ENCODE results near the gene SHBG. TPM values are rescaled to one million over a fixed set of nuclear protein-coding genes. Genes with fewer than 3 reads are reported as not detected.

Gene SHBG
- total RNA-seq, 2 experiments from 2014 or later: not detected

DNA sequence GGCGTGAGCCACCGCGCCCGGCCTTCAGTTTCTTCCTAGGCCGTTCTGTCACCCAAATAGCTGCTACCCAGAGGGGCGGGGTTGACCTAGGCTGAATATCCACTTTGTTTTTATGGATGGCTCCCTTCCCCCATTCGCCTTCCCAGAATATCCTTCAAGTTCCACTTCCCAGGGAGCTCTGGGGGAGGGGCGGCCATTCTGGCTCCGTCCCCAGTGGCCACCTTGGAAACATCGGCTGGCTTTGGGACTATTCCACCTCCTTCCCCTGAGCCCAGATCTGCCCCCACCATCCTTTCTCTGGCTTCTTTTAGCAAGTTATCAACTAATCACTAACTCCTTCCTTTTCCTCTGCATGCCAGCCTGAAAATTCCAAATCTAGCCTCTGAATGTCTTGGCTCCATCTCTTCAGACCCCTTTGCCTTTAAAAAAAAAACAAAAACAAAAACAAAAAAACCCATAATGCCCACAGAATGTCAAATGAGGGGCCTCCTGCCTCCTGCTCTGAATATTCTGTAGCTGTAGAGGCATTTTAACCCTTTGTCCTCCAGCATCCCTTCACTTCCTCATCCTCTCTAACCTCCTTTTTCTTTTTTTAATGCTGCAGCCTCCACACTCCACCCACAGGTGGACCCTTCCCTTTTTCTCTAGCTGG lies 27.1 kb downstream of the SHBG start:
- CTCF ChIA-PET: interaction anchor here (3.3 kb wide), 1 partner anchor 16 kb away, joined by 17 read pairs; no protein-coding TSS in a partner anchor
- H3K27me3 Mint-ChIP-seq: peaks cover 13% of the 10 kb centered on the region
- no peak overlapping the region for H3K27ac Mint-ChIP-seq

DNA sequence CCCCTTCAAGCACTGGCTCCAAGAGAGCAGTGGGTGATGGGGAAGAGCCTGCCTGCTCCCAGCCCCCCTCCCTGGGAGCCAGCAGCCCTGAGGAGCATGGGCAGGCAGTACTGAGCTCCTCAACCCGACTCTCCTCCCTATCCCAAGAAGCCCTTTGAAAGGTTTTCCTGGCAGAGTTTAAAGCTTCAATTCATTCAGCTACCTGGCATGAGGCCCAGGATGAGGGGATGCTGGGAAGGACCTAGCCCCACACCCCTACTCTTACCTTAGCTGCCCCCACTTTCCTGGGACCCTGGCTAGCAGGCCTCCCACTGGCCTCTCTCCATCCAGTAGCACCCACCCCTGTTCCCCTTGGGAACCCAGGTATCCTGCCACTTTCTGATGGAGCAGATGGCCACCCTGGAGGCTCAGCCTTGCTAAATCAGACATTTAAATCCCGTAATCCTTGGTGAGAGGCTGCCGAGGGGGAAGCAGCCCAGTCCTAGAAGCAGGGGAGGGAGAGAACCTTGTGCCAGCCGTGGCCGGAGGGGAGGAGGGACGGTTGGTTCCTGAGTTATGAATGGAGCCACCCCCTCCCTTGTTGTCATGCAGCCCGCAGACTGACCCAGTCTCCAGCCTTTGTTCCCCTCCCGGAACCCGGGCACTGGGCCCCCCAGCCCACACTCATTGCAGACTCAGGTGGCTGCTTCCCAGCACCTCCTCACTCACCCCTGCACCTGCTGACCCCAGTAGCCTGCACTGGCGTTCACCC lies 37.9 kb downstream of the SHBG start:
- no peaks in the 10 kb centered on the region for H3K4me1 Mint-ChIP-seq (ENCODE audit: low read depth)
- peaks cover 23% of the 10 kb centered on the region for H3K36me3 Mint-ChIP-seq (ENCODE audit: low read depth)
- H3K27ac Mint-ChIP-seq: no peak overlapping the region
- no peaks in the 10 kb centered on the region for H3K27me3 Mint-ChIP-seq
- intact Hi-C loops (cut with micrococcal nuclease): no loop called here
- H3K9me3 Mint-ChIP-seq: no peaks in the 10 kb centered on the region
- TF ChIP-seq, protein P1, sequence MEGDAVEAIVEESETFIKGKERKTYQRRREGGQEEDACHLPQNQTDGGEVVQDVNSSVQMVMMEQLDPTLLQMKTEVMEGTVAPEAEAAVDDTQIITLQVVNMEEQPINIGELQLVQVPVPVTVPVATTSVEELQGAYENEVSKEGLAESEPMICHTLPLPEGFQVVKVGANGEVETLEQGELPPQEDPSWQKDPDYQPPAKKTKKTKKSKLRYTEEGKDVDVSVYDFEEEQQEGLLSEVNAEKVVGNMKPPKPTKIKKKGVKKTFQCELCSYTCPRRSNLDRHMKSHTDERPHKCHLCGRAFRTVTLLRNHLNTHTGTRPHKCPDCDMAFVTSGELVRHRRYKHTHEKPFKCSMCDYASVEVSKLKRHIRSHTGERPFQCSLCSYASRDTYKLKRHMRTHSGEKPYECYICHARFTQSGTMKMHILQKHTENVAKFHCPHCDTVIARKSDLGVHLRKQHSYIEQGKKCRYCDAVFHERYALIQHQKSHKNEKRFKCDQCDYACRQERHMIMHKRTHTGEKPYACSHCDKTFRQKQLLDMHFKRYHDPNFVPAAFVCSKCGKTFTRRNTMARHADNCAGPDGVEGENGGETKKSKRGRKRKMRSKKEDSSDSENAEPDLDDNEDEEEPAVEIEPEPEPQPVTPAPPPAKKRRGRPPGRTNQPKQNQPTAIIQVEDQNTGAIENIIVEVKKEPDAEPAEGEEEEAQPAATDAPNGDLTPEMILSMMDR (IDR thresholded peaks at IDR 0.05): no peak
- no peak overlapping the region for H3K4me3 Mint-ChIP-seq
- no peak for ATAC-seq
- CTCF ChIA-PET: interaction anchor here (1.6 kb wide), 1 partner anchor 9 kb away, joined by 3 read pairs; no protein-coding TSS in a partner anchor
- POLR2A ChIA-PET: interaction anchor here (0.6 to 1.3 kb wide), 5 partner anchors 13 to 79 kb away, joined by 3 to 5 read pairs (median 3); partner anchors contain the start of gene ATP1B2
- no peak for DNase-seq

More for the DNA sequence above, 27.1 kb downstream of the SHBG start:
- POLR2A ChIA-PET: interaction anchor here (0.9 kb wide), 1 partner anchor 33 kb away, joined by 3 read pairs; no protein-coding TSS in a partner anchor
- Mint-ChIP-seq H3K4me1 (ENCODE audit: low read depth) (no peaks in the 10 kb centered on the region), H3K36me3 (ENCODE audit: low read depth) (no peaks in the 10 kb centered on the region), H3K4me3 (no peak overlapping the region), H3K9me3 (no peaks in the 10 kb centered on the region)
- TF ChIP-seq, protein P1 (IDR thresholded peaks at IDR 0.05): no peak
- intact Hi-C loops (cut with micrococcal nuclease): no loop called here
- ATAC-seq (no peak), DNase-seq (no peak)

DNA sequence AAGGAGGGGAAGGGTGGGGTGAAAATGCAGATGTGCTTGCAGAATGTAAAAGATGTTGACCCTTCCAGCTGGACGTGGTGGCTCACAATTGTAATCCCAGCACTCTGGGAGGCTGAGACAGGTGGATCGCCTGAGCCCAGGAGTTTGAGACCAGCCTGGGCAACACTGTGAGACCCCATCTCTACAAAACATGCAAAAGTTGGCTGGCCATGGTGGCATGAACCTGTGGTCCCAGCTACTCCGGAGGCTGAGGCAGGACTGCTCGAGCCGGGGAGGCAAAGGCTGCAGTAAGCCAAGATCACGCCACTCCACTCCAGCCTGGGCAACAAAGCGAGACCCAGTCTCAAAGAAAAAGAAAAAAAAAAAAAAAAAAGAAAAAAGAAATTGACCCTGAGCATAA lies 38.5 kb downstream of the SHBG start:
- Mint-ChIP-seq H3K27ac (no peak overlapping the region), H3K36me3 (ENCODE audit: low read depth) (peaks cover 29% of the 10 kb centered on the region), H3K4me3 (no peak overlapping the region), H3K27me3 (no peaks in the 10 kb centered on the region), H3K4me1 (ENCODE audit: low read depth) (no peaks in the 10 kb centered on the region), H3K9me3 (peaks cover 2% of the 10 kb centered on the region)
- ATAC-seq (no peak), DNase-seq (no peak)
- ChIA-PET CTCF (interaction anchor here (1.1 kb wide), 1 partner anchor 36 kb away, joined by 3 read pairs; no protein-coding TSS in a partner anchor), POLR2A (interaction anchor here (11.2 kb wide), 1 partner anchor 18 kb away, joined by 78 read pairs; the partner anchor contains the start of genes TP53 and WRAP53)
- intact Hi-C loops (cut with micrococcal nuclease): no loop called here
- TF ChIP-seq, protein P1 (IDR thresholded peaks at IDR 0.05): no peak

DNA sequence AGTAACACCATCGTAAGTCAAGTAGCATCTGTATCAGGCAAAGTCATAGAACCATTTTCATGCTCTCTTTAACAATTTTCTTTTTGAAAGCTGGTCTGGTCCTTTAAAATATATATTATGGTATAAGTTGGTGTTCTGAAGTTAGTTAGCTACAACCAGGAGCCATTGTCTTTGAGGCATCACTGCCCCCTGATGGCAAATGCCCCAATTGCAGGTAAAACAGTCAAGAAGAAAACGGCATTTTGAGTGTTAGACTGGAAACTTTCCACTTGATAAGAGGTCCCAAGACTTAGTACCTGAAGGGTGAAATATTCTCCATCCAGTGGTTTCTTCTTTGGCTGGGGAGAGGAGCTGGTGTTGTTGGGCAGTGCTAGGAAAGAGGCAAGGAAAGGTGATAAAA lies 43.3 kb downstream of the SHBG start:
- TF ChIP-seq, protein P1 (IDR thresholded peaks at IDR 0.05): peak; percentile 65
- no peak overlapping the region for H3K4me3 Mint-ChIP-seq
- POLR2A ChIA-PET: interaction anchor here (0.8 to 11.2 kb wide), 4 partner anchors 13 to 43 kb away, joined by 3 to 78 read pairs (median 6); partner anchors contain the start of genes SHBG, TP53 and WRAP53
- ATAC-seq (no peak), DNase-seq (peak; percentile 79)
- no peaks in the 10 kb centered on the region for H3K4me1 Mint-ChIP-seq (ENCODE audit: low read depth)
- CTCF ChIA-PET: interaction anchor here (0.7 to 2.9 kb wide), 24 partner anchors 9 to 382 kb away, joined by 3 to 37 read pairs (median 4); partner anchors contain the start of genes ATP1B2, SAT2, SOX15 and TP53
- intact Hi-C loops (cut with micrococcal nuclease): no loop called here
- H3K27me3 Mint-ChIP-seq: no peaks in the 10 kb centered on the region
- H3K36me3 Mint-ChIP-seq (ENCODE audit: low read depth): peaks cover 48% of the 10 kb centered on the region
- H3K27ac Mint-ChIP-seq: no peak overlapping the region
- peaks cover 8% of the 10 kb centered on the region for H3K9me3 Mint-ChIP-seq

Data from activated CD8-positive, alpha-beta T cell treated with anti-CD3 and anti-CD28 coated beads for 36 hours (primary cell).